T-helper 1 cell treated with Interleukin-12 subunit alpha and Interleukin-12 subunit beta and Interleukin-4 antibody, amounts not matched to agents 30 ng/mL and 1 ng/mL, for 36 hours (primary cell): ENCODE measurements around the gene CNKSR2. TPM values are rescaled to one million over a fixed set of nuclear protein-coding genes. Genes with fewer than 3 reads are reported as not detected.
"Not testable (repeated sequence)": the region's sequence is repeated elsewhere in the genome, so short reads cannot be mapped to it uniquely, and the experiment has no call there.

Experiments
- intact Hi-C: fragments of 100-400 bp; cut with micrococcal nuclease; formaldehyde crosslinking; loops from one replicate; pipeline ENCODE4 v1.15.1; 2024
- total RNA-seq: library from RNA; stranded (reverse); gene quantifications from 2 replicates; pipeline ENCODE4 v1.2.3, GENCODE V29; 2022

CNKSR2 gene
- total RNA-seq, 1 donor from 2014 or later, result 4.8 TPM

DNA sequence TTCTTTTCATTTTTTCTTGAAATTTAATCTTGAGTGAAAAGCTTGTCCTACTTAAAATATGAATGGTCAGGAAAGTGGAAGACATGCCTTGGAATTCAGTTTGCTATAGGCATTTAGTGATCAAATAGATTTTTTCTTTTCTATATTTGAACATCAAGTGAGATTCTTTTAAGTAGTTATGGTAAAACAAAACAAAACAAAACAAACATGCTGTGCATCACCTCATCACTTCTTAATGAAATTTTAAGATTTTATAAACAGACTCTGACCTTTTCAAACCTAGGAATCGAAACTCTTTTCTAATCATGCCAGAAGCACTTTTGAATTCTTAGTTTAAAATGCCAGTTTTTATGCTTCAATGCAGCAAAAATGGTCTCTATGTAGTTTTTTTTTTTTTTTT is 62.8 kb downstream of the CNKSR2 start:
- intact Hi-C loops, result loop anchor here (5.0 kb wide), 2 partner anchors 335 to 400 kb away; partner anchors contain the start of gene MBTPS2

DNA sequence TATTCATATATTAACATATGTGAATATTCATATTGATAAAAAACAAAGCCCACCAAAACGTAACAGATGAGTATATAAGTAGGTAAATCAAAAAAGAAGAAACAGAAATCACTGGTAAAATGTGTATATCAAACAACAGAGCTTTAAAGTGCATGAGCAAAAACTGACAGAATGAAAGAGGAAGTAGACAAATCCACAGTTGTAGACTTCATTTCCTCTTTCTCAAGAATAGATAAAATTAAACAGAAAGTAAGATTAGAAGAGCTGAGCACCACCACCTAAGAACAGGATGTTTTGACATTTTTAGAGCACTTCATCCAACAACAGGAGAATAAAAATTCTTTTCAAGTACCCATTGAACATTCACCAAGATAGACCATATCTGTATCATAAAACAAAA is 64.6 kb downstream of the CNKSR2 start:
- intact Hi-C loops, result loop anchor here (1.0 to 5.0 kb wide), 4 partner anchors 38 to 399 kb away; partner anchors contain the start of genes CNKSR2 and MBTPS2

DNA sequence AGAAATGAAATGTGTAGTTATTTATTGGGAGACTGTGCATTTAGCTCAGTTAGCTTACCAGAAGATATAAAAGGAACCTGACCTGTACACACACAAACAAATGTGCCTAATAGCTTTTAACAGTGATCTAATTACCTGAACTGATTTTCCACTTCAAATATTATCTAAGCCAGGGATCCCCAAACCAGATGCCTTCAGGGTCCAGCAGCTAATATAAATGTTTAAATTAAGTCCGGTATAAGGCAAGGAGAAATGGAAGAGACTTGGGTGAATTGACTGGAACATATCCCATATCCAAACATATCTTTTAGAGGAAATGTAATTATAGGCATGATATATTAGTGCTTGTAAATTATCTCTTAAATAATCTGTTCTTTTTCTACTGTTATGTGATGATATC is 66.7 kb downstream of the CNKSR2 start:
- intact Hi-C loops, result no loop called here

DNA sequence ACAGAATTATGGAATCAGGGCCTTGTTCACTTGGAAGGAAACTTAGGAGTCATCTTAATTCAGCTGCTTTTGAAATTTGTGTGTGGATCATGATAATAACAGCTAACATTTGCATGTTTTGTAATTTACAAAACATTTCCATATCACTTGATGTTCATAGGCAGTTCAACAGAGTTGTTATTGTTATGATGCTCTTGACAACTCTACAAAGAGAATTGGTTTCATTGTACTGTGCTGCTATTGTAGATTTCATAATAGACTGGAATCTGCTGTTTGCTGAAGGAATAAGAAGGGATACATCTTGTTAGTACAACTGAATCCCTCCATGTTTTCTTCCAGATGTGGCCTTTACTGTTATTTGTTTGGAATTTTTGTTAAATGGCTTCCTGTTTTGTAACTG is 83.5 kb downstream of the CNKSR2 start:
- intact Hi-C loops, result no loop called here

DNA sequence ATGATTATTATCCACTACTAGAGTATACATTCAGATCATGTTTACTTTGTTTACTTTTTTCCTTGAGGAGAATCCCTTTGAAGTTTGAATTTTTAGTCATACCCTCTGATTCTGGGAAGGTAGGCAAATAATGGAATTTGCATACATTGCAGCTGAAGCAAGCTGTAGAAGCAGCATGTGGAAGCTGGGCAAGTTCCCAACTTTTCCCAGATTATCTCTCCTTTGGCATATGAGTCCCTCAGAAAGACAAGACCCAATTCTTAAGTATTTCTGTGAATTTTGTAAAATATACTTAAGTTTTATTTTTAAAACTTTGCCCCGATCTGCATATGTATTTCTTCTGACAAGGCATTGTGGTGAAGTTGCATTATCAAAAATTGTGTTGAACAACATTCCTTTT is 94.9 kb downstream of the CNKSR2 start:
- intact Hi-C loops, result no loop called here

DNA sequence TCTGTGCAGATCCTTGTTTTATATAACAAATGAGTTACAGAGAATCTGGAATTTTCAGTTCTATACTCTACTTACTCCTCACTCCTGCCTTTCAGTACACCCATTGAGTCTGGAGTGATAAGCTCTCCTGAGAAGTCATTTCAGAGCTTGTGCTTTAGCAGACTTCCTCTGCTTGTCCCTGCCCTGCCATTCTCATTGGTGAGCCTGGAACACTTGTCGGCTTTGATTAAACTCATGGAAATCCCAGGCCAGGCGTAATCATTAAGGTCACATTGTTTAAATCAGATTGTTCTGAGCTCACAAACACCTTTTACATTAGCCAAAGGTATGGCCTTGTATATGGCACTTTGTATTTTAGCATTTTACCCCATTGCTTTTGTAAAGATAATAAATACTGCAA is 102.7 kb downstream of the CNKSR2 start:
- intact Hi-C loops, result loop anchor here (2.0 to 10.0 kb wide), 2 partner anchors 38 to 268 kb away; no protein-coding TSS in a partner anchor

DNA sequence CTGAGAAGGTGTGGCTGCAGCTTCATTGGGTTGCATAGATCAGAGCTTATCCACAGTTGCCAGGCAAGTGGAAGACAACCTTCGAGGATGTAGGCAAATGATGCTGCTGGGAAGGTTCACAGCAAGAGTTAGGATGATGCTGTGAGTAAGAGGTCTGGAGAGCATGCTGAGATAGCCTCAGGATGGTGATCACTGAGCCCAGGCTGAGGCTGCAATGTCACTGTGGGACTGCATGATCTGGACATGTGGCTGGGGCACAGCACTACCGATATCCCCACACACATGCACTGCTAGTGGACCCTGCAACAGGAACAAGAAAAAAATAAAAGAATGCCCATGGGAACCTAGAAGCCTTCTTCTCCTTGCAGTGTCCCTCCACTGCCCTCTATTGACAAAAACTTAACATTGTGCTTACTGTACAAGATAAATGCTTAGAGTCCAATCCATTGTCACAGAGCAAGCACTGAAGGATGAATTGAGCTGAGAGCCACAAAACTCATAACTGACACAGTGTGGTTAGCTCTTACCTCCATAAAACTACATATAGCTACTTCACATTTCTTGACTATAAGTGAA is 105.6 kb downstream of the CNKSR2 start:
- intact Hi-C loops, result loop anchor here (1.0 to 10.0 kb wide), 3 partner anchors 105 to 952 kb away; partner anchors contain the start of gene CNKSR2

DNA sequence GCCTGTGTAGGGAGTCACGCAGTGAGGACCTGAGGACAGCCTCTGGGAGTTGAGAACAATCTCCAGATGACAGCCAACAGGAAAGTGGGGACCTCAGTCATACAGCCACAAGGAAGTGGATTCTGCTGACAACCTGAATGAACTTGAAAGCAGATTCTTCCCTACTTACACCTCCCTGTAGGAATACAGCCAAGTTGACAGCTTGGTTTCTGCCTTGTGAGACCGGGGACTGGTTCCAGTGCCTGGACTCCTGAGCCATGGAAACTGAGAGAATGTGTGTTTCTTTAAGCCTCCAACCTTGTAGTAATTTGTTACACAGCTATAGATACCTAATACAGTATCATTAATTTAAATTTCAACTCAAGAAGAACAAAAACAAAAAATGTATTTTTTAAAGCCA is 107.5 kb downstream of the CNKSR2 start:
- intact Hi-C loops, result no loop called here

DNA sequence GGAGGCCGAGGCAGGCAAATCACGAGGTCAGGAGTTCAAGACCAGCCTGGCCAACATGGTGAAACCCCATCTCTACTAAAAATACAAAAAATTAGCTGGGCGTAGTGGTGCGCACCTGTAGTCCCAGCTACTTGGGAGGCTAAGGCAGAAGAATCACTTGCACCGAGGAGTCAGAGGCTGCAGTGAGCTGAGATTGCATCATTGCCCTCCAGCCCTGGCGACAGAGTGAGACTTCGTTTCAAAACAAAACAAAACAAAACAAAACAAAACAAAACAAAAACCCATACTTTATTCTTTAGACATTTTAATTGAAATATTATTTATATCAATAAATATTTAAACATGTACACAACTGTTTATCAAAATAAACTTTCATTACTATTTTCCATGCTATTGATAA is 109.8 kb downstream of the CNKSR2 start:
- intact Hi-C loops, result not testable (repeated sequence)

DNA sequence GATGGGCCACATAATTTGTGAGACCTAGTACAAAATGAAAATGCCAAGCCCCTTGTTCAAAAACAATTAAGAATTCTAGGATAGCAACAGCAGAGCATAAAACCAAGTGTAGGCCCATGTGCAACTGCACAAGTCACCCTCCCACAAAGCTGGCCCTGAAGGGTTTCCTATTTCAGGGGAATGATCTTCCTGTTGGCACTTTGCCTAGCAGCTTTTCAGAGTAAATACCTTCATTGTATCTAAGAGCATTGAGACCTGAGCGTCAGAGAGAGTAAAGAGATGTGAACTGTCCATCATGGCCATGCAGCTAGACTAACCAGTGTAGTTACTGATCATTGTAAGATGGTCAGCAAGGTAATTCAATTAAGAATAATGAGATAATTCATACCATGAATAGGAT is 113.6 kb downstream of the CNKSR2 start:
- intact Hi-C loops, result no loop called here

DNA sequence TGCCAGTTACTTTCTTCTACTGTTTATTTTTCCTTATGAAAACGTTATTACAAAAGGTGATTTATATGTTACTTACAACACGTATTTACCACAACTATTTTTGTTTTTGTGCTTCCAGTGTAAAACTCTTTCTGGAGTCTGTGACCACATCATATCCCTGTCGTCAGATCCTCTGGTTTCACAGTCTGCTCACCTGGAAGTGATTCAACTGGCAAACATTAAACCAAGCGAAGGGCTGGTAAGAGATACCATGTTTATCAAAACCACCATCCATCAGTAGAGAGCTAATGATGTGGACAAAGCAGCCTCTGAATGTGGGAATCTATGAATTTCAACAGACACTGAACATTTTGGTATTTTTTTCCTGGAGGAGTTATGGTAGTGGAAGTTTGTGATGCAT is 116.1 kb downstream of the CNKSR2 start:
- intact Hi-C loops, result no loop called here

DNA sequence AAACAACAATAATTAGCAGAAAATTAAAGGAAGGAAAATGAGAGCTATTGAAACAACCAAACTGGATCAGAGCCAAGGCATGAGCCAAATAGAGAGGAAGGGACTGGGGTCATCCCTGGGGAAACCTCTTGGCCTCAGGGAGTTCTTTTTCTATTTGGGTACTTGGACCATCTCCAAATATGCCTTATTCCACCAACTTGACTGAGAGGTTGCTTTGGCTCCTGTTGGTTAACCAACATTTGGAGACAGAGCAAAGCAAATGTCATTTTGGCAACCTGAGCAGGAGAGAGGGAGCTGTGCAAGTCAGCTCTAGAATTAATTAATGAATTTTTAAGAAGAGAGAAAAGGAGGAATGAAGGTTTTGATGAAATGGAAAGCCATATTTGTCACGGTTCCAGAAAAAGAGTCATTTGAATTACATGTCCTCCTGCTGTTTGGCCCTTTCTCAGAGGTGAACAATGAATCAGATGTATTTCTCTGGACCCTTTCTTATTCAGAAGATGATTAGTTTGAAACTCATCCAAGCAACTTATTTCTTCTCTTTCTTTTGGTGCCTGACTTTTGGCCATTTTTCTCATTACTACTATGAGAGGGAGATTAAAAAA is 119.1 kb downstream of the CNKSR2 start:
- intact Hi-C loops, result no loop called here

DNA sequence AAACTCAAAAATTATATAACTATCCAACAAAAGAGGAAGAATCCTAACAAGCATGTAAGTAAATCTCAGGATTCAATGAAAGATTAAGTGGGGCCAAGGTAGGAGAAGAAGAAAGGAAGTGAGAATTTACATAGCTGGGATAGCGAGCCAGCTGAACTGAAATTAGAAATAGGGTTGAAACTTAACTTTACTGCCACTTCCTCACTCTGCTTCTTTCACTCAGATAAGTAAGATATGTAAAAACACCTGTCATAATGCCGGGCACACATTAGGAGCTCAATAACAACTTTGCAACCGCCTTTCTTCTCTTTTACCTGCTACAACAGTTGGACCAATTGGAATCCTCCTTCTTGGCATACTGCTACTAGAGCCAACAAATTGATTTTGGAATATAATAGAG is 129.4 kb downstream of the CNKSR2 start:
- intact Hi-C loops, result no loop called here

DNA sequence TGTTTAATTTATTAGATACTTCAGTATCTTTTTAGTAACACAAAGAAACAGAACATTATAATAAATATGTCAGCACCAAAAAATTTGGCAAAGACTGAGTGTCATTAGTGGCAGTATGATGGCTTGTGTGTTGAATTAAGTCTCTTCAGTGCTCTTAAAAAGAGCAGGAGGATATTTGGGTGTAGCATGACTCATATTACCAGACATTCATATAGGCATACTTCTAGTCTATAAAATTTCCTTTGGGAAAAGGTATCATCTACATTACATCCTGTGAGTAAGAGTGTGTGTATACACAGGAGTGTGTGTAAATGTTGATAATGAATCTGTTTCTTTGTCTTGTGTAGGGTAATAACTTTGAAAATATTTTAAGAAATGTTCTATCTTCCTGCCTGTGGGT is 135.7 kb downstream of the CNKSR2 start:
- intact Hi-C loops, result no loop called here

DNA sequence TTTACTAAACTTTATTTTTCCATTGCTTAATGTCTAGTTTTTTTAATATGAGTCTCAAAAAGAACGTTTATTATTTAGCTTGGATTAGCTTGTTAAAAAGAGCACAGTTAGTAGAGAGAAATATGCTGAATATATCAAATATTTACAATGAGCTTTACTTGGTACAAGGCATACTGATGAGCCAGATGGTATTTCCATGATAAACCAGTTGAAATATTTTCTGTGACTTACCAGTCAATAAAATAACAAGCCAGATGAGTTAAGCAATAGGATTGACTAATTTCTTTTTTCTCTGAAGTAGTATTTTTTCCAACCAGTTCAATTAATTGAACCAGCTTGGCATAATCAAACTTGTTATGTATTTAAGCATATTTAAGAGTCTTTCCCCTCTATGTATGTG is 149.8 kb downstream of the CNKSR2 start:
- intact Hi-C loops, result no loop called here

DNA sequence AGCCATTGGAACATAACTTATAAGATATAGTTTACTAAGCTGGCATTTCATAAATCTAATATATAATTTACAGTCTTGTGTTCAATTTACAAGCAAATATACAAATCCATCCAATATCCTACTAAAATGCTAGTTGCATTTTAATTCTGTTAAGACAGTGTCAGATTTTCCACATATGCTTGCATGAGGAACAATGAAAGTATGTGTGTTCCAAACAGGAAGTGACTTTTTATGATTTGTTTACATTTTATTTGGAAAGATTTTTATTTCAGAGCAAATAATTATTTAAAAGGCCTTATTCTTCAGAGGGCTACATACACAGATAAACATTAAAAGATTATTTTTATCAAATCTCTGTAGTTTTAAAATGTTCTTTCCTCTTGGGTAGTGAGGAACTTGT is 153.9 kb downstream of the CNKSR2 start:
- intact Hi-C loops, result no loop called here

DNA sequence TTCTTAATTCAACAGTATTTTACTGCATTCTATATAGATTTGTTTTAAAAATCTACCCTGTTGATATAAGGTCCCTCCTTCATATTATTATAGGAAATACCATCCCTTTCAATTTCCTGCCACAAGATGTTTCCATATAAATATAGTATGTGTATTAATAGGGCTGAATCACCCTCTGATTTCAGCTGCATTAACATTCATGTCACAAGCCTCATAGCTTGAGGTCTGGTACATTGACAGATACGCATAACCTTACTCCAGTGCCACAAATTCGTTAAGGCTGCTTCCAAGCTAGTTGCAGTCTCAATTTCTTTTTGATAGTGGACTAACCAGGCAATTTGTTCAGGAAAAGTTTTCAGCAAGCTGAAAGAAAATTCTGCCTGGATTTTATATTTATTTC is 155.6 kb downstream of the CNKSR2 start:
- intact Hi-C loops, result no loop called here

DNA sequence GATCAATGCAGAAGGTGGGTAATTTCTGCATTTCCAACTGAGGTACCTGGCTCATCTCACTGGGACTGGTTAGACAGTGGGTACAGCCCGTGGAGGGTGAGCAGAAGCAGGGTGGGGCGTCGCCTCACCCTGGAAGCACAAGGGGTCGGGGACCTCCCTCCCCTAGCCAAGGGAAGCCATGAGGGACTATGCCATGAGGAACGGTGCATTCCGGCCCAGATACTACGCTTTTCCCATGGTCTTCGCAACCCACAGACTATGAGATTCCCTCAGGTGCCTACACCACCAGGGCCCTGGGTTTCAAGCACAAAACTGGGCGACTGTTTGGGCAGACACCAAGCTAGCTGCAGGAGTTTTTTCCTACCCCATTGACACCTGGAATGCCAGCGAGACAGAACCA is 170.4 kb downstream of the CNKSR2 start:
- intact Hi-C loops, result not testable (repeated sequence)

DNA sequence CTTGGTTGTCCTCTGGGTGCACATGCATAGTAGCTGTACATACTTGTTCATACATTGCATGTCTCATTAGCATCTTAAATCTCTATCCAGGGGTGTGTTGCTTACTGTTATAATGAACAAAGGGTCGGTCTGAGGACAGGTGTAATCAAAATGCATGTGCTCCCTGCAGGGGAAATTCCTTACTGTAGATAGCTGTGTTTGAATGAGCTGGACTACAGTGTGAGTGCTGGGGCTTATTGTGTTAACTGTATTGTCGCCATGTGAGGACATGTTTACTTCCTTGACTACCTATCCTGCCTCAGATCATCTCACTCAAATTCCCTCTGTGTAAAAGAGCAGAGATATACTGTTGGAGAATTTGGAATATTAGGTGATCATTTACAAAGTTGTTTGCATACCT is 185.2 kb downstream of the CNKSR2 start:
- intact Hi-C loops, result no loop called here

DNA sequence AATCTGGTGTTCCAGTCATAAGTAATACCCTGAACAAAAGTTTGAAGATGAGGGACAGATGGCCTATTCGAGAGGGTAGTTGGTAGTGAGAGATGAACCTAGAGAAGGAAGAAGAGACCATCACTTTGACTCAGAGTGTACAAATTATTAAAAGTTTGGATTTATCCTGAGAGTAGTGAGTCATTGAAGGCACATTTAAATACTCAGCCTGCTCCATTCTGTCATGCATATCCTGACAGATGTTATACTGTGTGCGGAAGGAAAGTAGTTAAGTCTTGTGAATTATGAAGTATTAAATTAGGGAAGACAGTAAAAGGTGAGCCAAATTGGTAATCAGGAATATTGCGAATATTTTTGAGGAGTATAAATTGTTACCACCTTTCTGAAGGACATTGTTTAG is 190.8 kb downstream of the CNKSR2 start:
- intact Hi-C loops, result no loop called here

DNA sequence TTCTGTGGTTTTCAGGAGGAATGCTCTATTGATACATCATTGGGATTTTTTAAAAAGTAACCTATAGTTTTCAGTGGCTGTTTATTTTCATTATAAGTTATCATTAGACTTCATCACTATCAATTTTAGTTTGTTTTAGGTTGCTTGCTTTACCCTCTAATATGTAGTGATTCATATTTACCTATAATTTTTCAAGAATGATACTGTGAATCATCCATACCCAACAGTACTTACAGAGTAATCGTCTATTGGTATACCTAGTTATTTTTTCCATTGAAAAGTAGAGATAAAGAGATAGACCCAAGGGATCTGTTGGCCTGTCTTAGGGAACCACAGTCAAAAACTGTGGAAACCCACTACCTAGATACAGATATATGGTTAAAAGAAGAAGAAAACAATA is 200.6 kb downstream of the CNKSR2 start:
- intact Hi-C loops, result no loop called here

DNA sequence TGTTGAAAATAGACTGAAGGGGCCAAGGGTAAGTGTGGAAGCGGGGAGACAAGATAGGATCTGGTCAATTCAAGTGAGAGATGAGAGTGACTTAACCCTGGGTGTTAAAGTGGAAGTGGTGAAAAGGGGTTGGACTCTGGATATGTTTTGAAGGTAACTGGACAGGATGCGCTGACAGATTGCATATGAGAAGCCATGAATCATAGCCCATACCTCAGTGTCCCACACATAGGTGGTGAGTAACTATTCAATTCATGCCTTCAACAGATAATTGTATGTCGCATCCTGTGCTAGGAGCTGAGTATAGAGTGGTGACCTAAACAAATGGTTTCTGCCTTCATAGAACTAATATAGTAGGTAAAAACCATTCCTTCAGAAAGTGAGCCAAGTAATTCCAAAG is 207.3 kb downstream of the CNKSR2 start:
- intact Hi-C loops, result no loop called here

DNA sequence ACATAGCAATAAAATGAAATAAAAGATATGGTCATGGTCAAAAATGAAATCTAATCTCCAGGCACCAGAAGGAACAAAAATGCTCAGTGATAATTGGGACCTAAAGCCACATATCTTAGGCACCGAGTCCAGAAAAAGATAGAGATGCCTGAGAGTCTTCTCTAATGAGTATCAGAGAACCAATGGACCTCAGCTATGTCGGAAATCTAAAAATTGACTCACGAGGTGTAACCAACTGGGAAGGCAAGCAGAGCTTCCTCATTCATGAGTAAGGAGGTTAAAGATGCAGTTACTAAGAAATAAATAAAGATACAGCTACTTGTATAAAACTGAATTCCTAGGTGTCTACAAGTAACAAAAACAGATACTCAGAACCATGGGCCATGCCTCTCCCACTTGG is 211.8 kb downstream of the CNKSR2 start:
- intact Hi-C loops, result no loop called here
